ENCODE measurements around the gene DIS3L2. TPM values are rescaled to one million over a fixed set of nuclear protein-coding genes. Genes with fewer than 3 reads are reported as not detected.
A peak's percentile ranks its signal among the peaks of the same experiment; 100 is the strongest.

DIS3L2 gene
- total RNA-seq, 1 experiment from 2014 or later = 28.5 TPM

GRCh38 chr2:231991664-231992063 lies 30.2 kb downstream of the DIS3L2 start (continued):
- TF ChIP-seq USF2 (CRISPR knock-in tag; IDR thresholded peaks at IDR 0.05) = no peak
- no peak for TF ChIP-seq ATF1 (CRISPR knock-in tag; IDR thresholded peaks at IDR 0.05)
- TF ChIP-seq NR2C2 (CRISPR knock-in tag; IDR thresholded peaks at IDR 0.05) = no peak
- TF ChIP-seq TEAD1 (CRISPR knock-in tag; IDR thresholded peaks at IDR 0.05) = no peak
- TF ChIP-seq FOXP4 (CRISPR knock-in tag; IDR thresholded peaks at IDR 0.05) = no peak
- no peak for TF ChIP-seq ZNF317 (CRISPR knock-in tag; IDR thresholded peaks at IDR 0.05; ENCODE audit: borderline replicate concordance, low read depth)

- CTCF ChIA-PET = no interaction called here
- POLR2A ChIA-PET = no interaction called here
- H3K4me1 Mint-ChIP-seq = peaks cover 40% of the 10 kb centered on the region
- H3K36me3 Mint-ChIP-seq = no peaks in the 10 kb centered on the region
- DNase-seq (ENCODE audit: low spot score) (no peak), ATAC-seq (no peak)
- no peak overlapping the region for H3K4me3 Mint-ChIP-seq
- H3K27ac Mint-ChIP-seq = peak overlapping the region; percentile 0; the same call in 1 of the 2 replicates
- no peaks in the 10 kb centered on the region for H3K27me3 Mint-ChIP-seq (ENCODE audit: low read depth)
- TF ChIP-seq ZNF671 (CRISPR knock-in tag; IDR thresholded peaks at IDR 0.05) (no peak), TCF7 (CRISPR knock-in tag; IDR thresholded peaks at IDR 0.05; ENCODE audit: low read depth) (no peak), ERG (CRISPR knock-in tag; IDR thresholded peaks at IDR 0.05) (no peak), CTCF (IDR thresholded peaks at IDR 0.05) (no peak), MYBL2 (CRISPR knock-in tag; IDR thresholded peaks at IDR 0.05) (no peak), OVOL2 (CRISPR knock-in tag; IDR thresholded peaks at IDR 0.05; ENCODE audit: borderline replicate concordance) (no peak), PRDM15 (CRISPR knock-in tag; IDR thresholded peaks at IDR 0.05) (no peak), PRRX2 (CRISPR knock-in tag; IDR thresholded peaks at IDR 0.05) (no peak), CBFB (CRISPR knock-in tag; IDR thresholded peaks at IDR 0.05; ENCODE audit: low read depth) (no peak), ATF3 (CRISPR knock-in tag; conservative IDR thresholded peaks at IDR 0.05) (no peak), ATF1 (CRISPR knock-in tag; IDR thresholded peaks at IDR 0.05) (no peak), NR2C2 (CRISPR knock-in tag; IDR thresholded peaks at IDR 0.05) (no peak), CREB1 (CRISPR knock-in tag; IDR thresholded peaks at IDR 0.05) (no peak), ZSCAN18 (CRISPR knock-in tag; IDR thresholded peaks at IDR 0.05) (no peak), MAX (CRISPR knock-in tag; IDR thresholded peaks at IDR 0.05) (no peak)
- H3K9me3 Mint-ChIP-seq = no peaks in the 10 kb centered on the region
Measured at GRCh38 chr2:231992888-231993287, 31.4 kb downstream of the DIS3L2 start.

Measured in WTC11 (cell line).